Heart left ventricle (tissue), 13 donors: ENCODE results near the gene PLA2G4D.

Experiments
- CTCF ChIP-seq, 12 donors: fragments of 200-600 bp; sonication (generic) in 4 of 12; IDR thresholded peaks; one replicate each; pipeline versions ENCODE4 v1.5.0 to v1.8.0; 2018 to 2022; ENCODE audit warnings: antibody characterized with exemption in 12 of 12, mild to moderate bottlenecking in 5 of 12
- POLR2A ChIP-seq, 2 donors: fragments of 450-650 bp; IDR thresholded peaks; one replicate each; pipeline ENCODE4 v1.6.1; 2017; ENCODE audit warnings: antibody characterized with exemption in 2 of 2, mild to moderate bottlenecking in 2 of 2, moderate library complexity in 2 of 2
- donor health status: ischemic (EF 13 %, LVEDD 7.1; RV severe dilation, severe dysfunction).
- donor health status: DM: no; HTN: yes; CAD: no.
- donor health status: DM: no; HTN: no; CAD: no.
- donor health status: ischemic (EF 25% LVEDD 6.9; RV normal size, moderate dysfunction).
- donor health status: ischemic (EF 25% LVEDD 5.7; RV mildly dilated, moderate dysfunction).
- donor health status: ischemic (EF 35%, LVEDD 5.7; RV mildly dilated, moderate dysfunction).
- donor health status: nonischemic (EF 11% LVEDD 7.7; RV severe dilation, severe dysfunction).
- donor health status: DM: yes; HTN: yes; CAD: no.
- donor health status: PGD.
- donor health status: ischemic (EF 29% LVEDD 5.4; RV normal size, mild dysfunction).
- donor health status: nonischemic (EF 23%, LVEDD 6.1; RV moderate dilation, normal function).

GRCh38 chr15:42123546-42123945 lies 29.2 kb upstream of the PLA2G4D start:
- TF ChIP-seq POLR2A (IDR thresholded peaks at IDR 0.05) (no peak), CTCF (IDR thresholded peaks at IDR 0.05) (no peak)
